IPS DF 6.9 (cell line): ENCODE measurements around the gene MKNK1.

Source experiments
- DNase-seq: peaks from one replicate; pipeline ENCODE4 v3.0.0-alpha.2; 2013; ENCODE audit warnings: low read depth, low spot score
- H3K27ac ChIP-seq: one replicate; pipeline ENCODE4 v1.5.1; 2013; ENCODE audit warnings: low read length, control low read depth
- H3K27me3 ChIP-seq: 2 replicates; pipeline ENCODE4 v1.6.1; 2013; ENCODE audit warnings: mild to moderate bottlenecking, low read length; ENCODE audit not compliant: control insufficient read depth, insufficient read depth
- H3K36me3 ChIP-seq: 2 replicates; pipeline ENCODE4 v1.6.1; 2013; ENCODE audit warnings: low read length; ENCODE audit not compliant: control insufficient read depth, insufficient read depth
- H3K4me1 ChIP-seq: 2 replicates; pipeline ENCODE4 v1.6.1; 2013; ENCODE audit warnings: low read length; ENCODE audit not compliant: control insufficient read depth, insufficient read depth
- H3K4me3 ChIP-seq: 2 replicates; pipeline ENCODE4 v1.5.1; 2013; ENCODE audit warnings: mild to moderate bottlenecking, low read length
- H3K9me3 ChIP-seq: 2 replicates; pipeline ENCODE4 v1.6.1; 2013; ENCODE audit warnings: low read length, inconsistent platforms; ENCODE audit not compliant: control insufficient read depth, insufficient read depth
- WGBS: extraction: QIAGEN DNeasy Blood & Tissue Kit; methylation state at CpG from one replicate; pipeline ENCODE4 v1.1.7; 2013; ENCODE audit warnings: mixed read lengths, missing lambda C conversion rate; ENCODE audit not compliant: insufficient read length, insufficient coverage; 5-methylcytosine and 5-hydroxymethylcytosine counted together

MKNK1 gene

GRCh38 chr1:46562498-46562897 lies 41.6 kb downstream of the MKNK1 start:
- no peaks in the 10 kb centered on the region for H3K4me1 ChIP-seq
- no peak overlapping the region for H3K4me3 ChIP-seq
- DNase-seq = no peak
- WGBS = no CpG with 5 or more reads among the region's 15 CpGs
- H3K27me3 ChIP-seq = no peaks in the 10 kb centered on the region
- no peaks in the 10 kb centered on the region for H3K9me3 ChIP-seq
- H3K36me3 ChIP-seq = no peaks in the 10 kb centered on the region; the same call in 1 of the 2 replicates
- no peak overlapping the region for H3K27ac ChIP-seq

GRCh38 chr1:46558966-46559365 lies 45.1 kb downstream of the MKNK1 start:
- no CpG with 5 or more reads among the region's 8 CpGs for WGBS
- H3K36me3 ChIP-seq = no peaks in the 10 kb centered on the region; the same call in 1 of the 2 replicates
- no peak for DNase-seq

GRCh38 chr1:46558141-46558963 lies 45.7 kb downstream of the MKNK1 start:
- no peaks in the 10 kb centered on the region for H3K9me3 ChIP-seq
- DNase-seq = no peak
- H3K27ac ChIP-seq = no peak overlapping the region
- H3K4me1 ChIP-seq = 0 out of 2 replicates have a peak, but pooled peaks cover 2% of the 10 kb centered on the region
- no peak overlapping the region for H3K4me3 ChIP-seq
- no peaks in the 10 kb centered on the region for H3K27me3 ChIP-seq
- no peaks in the 10 kb centered on the region; the same call in 1 of the 2 replicates for H3K36me3 ChIP-seq
- no CpG with 5 or more reads among the region's 20 CpGs for WGBS

More at GRCh38 chr1:46558966-46559365, 45.1 kb downstream of the MKNK1 start:
- no peaks in the 10 kb centered on the region for H3K27me3 ChIP-seq
- no peak overlapping the region for H3K27ac ChIP-seq
- H3K9me3 ChIP-seq = no peaks in the 10 kb centered on the region
- 0 out of 2 replicates have a peak, but pooled peaks cover 2% of the 10 kb centered on the region for H3K4me1 ChIP-seq
- no peak overlapping the region for H3K4me3 ChIP-seq

GRCh38 chr1:46557403-46557802 lies 46.7 kb downstream of the MKNK1 start:
- H3K4me1 ChIP-seq = 0 out of 2 replicates have a peak, but pooled peaks cover 2% of the 10 kb centered on the region
- H3K36me3 ChIP-seq = no peaks in the 10 kb centered on the region; the same call in 1 of the 2 replicates
- H3K27ac ChIP-seq = no peak overlapping the region
- H3K27me3 ChIP-seq = no peaks in the 10 kb centered on the region
- DNase-seq = no peak
- H3K4me3 ChIP-seq = no peak overlapping the region
- H3K9me3 ChIP-seq = no peaks in the 10 kb centered on the region
- WGBS = no CpG with 5 or more reads among the region's 5 CpGs

- Histone ChIP-seq H3K4me1 (0 out of 2 replicates have a peak, but pooled peaks cover 2% of the 10 kb centered on the region), H3K36me3 (no peaks in the 10 kb centered on the region), H3K27ac (no peak overlapping the region), H3K9me3 (no peaks in the 10 kb centered on the region), H3K4me3 (no peak overlapping the region), H3K27me3 (no peaks in the 10 kb centered on the region)
- no CpG with 5 or more reads among the region's 3 CpGs for WGBS
- no peak for DNase-seq
These were observed 47.2 kb downstream of the MKNK1 start for GRCh38 chr1:46556822-46557221.

- H3K4me3 ChIP-seq = no peak overlapping the region
These were observed 48.0 kb downstream of the MKNK1 start for GRCh38 chr1:46555826-46556619.

GRCh38 chr1:46554597-46555381 lies 49.3 kb downstream of the MKNK1 start:
- no CpG with 5 or more reads among the region's 12 CpGs for WGBS
- no peak for DNase-seq

More at GRCh38 chr1:46555826-46556619, 48.0 kb downstream of the MKNK1 start:
- Histone ChIP-seq H3K4me1 (0 out of 2 replicates have a peak, but pooled peaks cover 2% of the 10 kb centered on the region), H3K27ac (no peak overlapping the region), H3K27me3 (no peaks in the 10 kb centered on the region), H3K9me3 (no peaks in the 10 kb centered on the region), H3K36me3 (no peaks in the 10 kb centered on the region)
- WGBS = no CpG with 5 or more reads among the region's 7 CpGs
- no peak for DNase-seq

GRCh38 chr1:46554236-46554596 lies 49.9 kb downstream of the MKNK1 start:
- no peak for DNase-seq
- H3K27me3 ChIP-seq = no peaks in the 10 kb centered on the region
- no peak overlapping the region for H3K27ac ChIP-seq
- WGBS = no CpG with 5 or more reads among the region's 6 CpGs
- no peak overlapping the region for H3K4me3 ChIP-seq
- H3K9me3 ChIP-seq = no peaks in the 10 kb centered on the region
- peaks cover 2% of the 10 kb centered on the region for H3K4me1 ChIP-seq
- H3K36me3 ChIP-seq = no peaks in the 10 kb centered on the region

More at GRCh38 chr1:46554597-46555381, 49.3 kb downstream of the MKNK1 start:
- no peak overlapping the region for H3K27ac ChIP-seq
- H3K9me3 ChIP-seq = no peaks in the 10 kb centered on the region
- H3K36me3 ChIP-seq = no peaks in the 10 kb centered on the region
- no peak overlapping the region for H3K4me3 ChIP-seq
- H3K27me3 ChIP-seq = no peaks in the 10 kb centered on the region
- peaks cover 2% of the 10 kb centered on the region for H3K4me1 ChIP-seq

GRCh38 chr1:46553506-46553905 lies 50.6 kb downstream of the MKNK1 start:
- Histone ChIP-seq H3K36me3 (no peaks in the 10 kb centered on the region), H3K4me1 (peaks cover 2% of the 10 kb centered on the region), H3K9me3 (no peaks in the 10 kb centered on the region), H3K27ac (no peak overlapping the region), H3K4me3 (no peak overlapping the region), H3K27me3 (no peaks in the 10 kb centered on the region)
- no peak for DNase-seq
- WGBS = no CpG with 5 or more reads among the region's 3 CpGs
